Epithelial cell of proximal tubule (primary cell): ENCODE results near the gene NEK5. TPM values are rescaled to one million over a fixed set of nuclear protein-coding genes. Genes with fewer than 3 reads are reported as not detected.
"Not testable (repeated sequence)": the region's sequence is repeated elsewhere in the genome, so short reads cannot be mapped to it uniquely, and the experiment has no call there.

Source experiments
- DNase-seq: peaks from one replicate; pipeline ENCODE4 v3.0.0-alpha.2; 2011; ENCODE audit warnings: low read depth
- H3K4me3 ChIP-seq: 2 replicates; pipeline ENCODE4 v1.5.1; 2011; ENCODE audit warnings: low read depth, mild to moderate bottlenecking, low read length
- CTCF ChIP-seq: conservative IDR thresholded peaks from 2 replicates; pipeline ENCODE4 v1.5.1; 2012; ENCODE audit warnings: low read depth, mild to moderate bottlenecking, low read length
- total RNA-seq: library from RNA; depleted of rRNA; stranded (reverse); fragments of >200 nt; gene quantifications from 2 replicates; pipeline ENCODE4 v1.2.3, GENCODE V29; 2015

NEK5 gene
- total RNA-seq, 1 donor from 2014 or later: not detected

- TF ChIP-seq CTCF: no peak
- no peak overlapping the region for H3K4me3 ChIP-seq
- DNase-seq: no peak
Measured at GRCh38 chr13:52109116-52109670, 19.7 kb downstream of the NEK5 start.

GRCh38 chr13:52105841-52106240, 23.0 kb downstream of the NEK5 start:
- DNase-seq: no peak
- no peak for TF ChIP-seq CTCF
- no peak overlapping the region for H3K4me3 ChIP-seq

GRCh38 chr13:52104624-52105023, 24.2 kb downstream of the NEK5 start:
- no peak for DNase-seq
- TF ChIP-seq CTCF: no peak
- H3K4me3 ChIP-seq: no peak overlapping the region

GRCh38 chr13:52103386-52103785, 25.5 kb downstream of the NEK5 start:
- H3K4me3 ChIP-seq: no peak overlapping the region
- DNase-seq: no peak
- no peak for TF ChIP-seq CTCF

GRCh38 chr13:52102423-52102822, 26.4 kb downstream of the NEK5 start:
- H3K4me3 ChIP-seq, DNase-seq: not testable (repeated sequence)

- TF ChIP-seq CTCF: no peak
- no peak overlapping the region for H3K4me3 ChIP-seq
- no peak for DNase-seq
Measured at GRCh38 chr13:52097197-52097596, 31.7 kb downstream of the NEK5 start.

GRCh38 chr13:52096748-52097147, 32.1 kb downstream of the NEK5 start:
- DNase-seq: no peak
- TF ChIP-seq CTCF: no peak
- H3K4me3 ChIP-seq: no peak overlapping the region
